GM12878 (cell line): ENCODE measurements around the gene DAPK2. TPM values are rescaled to one million over a fixed set of nuclear protein-coding genes. Genes with fewer than 3 reads are reported as not detected.

Experiments used
- ATAC-seq: fragments of 200-7000 bp; cut with Tn5 transposase; 3 replicates; pipeline ENCODE4 v1.9.1; 2020; ENCODE audit warnings: mild to moderate bottlenecking, moderate library complexity
- BruUV-seq: library from RNA; stranded (reverse); fragments of 400-500 nt; replicated peaks from 2 replicates; lab custom pipeline; 2021; lab: Mats Ljungman, UMichigan
- CTCF ChIA-PET: fragments of 300-600 bp; sonication (Branson Sonifier 250); formaldehyde crosslinking; extraction: SDS; loops from one replicate; lab custom pipeline; 2021; ENCODE audit warnings: inconsistent platforms; lab: Yijun Ruan, JAX
- POLR2A ChIA-PET: fragments of 350-600 bp; formaldehyde crosslinking; extraction: SDS; loops from one replicate; lab custom pipeline; 2021; ENCODE audit warnings: inconsistent platforms; lab: Charles Lee
- RAD21 ChIA-PET: fragments of 300-600 bp; sonication (Branson Sonifier 250); formaldehyde crosslinking; loops from one replicate; lab custom pipeline; 2023; ENCODE audit warnings: antibody characterized with exemption; ENCODE audit not compliant: unreplicated experiment; lab: Charles Lee
- SMC1A ChIA-PET: fragments of 300-600 bp; sonication (Branson Sonifier 250); formaldehyde crosslinking; loops from one replicate; lab custom pipeline; 2023; ENCODE audit not compliant: unreplicated experiment, uncharacterized antibody; lab: Charles Lee
- DNase-seq: peaks from one replicate; pipeline ENCODE4 v3.0.0-alpha.2; 2011; ENCODE audit warnings: low read depth, low spot score
- FAIRE-seq: peaks from 3 replicates; lab custom pipeline; 2011; peaks lifted over from hg19 to GRCh38; lab: Jason Lieb, UNC
- H2AFZ ChIP-seq: 2 replicates; pipeline ENCODE4 v1.6.0; 2011; ENCODE audit warnings: low read depth, low read length, control low read depth; ENCODE audit not compliant: control insufficient read depth
- H3K27ac ChIP-seq: 2 replicates; pipeline ENCODE4 v1.5.1; 2011; ENCODE audit warnings: control low read depth; ENCODE audit not compliant: control insufficient read depth, insufficient read depth
- H3K27me3 ChIP-seq, 2 experiments: replicated peaks in 1 of 2; 2 replicates each; pipeline versions ENCODE4 v1.6.0 to v1.6.1; 2011; ENCODE audit warnings: low read length in 1 of 2; ENCODE audit not compliant: control insufficient read depth in 2 of 2, insufficient read depth in 2 of 2
- H3K36me3 ChIP-seq, 2 experiments: 2 replicates each; pipeline ENCODE4 v1.5.1; 2011; ENCODE audit warnings: low read length in 1 of 2; ENCODE audit not compliant: control insufficient read depth in 2 of 2, insufficient read depth in 2 of 2
- H3K4me1 ChIP-seq: 2 replicates; pipeline ENCODE4 v1.6.1; 2011; ENCODE audit warnings: mild to moderate bottlenecking, low read length, moderate library complexity, mixed read lengths; ENCODE audit not compliant: control insufficient read depth, insufficient read depth
- H3K4me2 ChIP-seq: 2 replicates; pipeline ENCODE4 v1.6.0; 2011; ENCODE audit warnings: control low read depth; ENCODE audit not compliant: control insufficient read depth, insufficient read depth
- H3K4me3 ChIP-seq: fragments of 200-600 bp; sonication (generic); 2 replicates; pipeline ENCODE4 v1.5.1; 2016
- H3K79me2 ChIP-seq: 2 replicates; pipeline ENCODE4 v1.6.0; 2011; ENCODE audit warnings: low read length; ENCODE audit not compliant: control insufficient read depth, insufficient read depth
- H3K9ac ChIP-seq: 2 replicates; pipeline ENCODE4 v1.8.0; 2011; ENCODE audit warnings: low read length, control low read depth, mixed read lengths; ENCODE audit not compliant: control insufficient read depth, insufficient read depth
- H3K9me3 ChIP-seq: replicated peaks from 3 replicates; pipeline ENCODE4 v1.5.1; 2011; ENCODE audit warnings: mild to moderate bottlenecking, low read length; ENCODE audit not compliant: control insufficient read depth, insufficient read depth
- H4K20me1 ChIP-seq: 2 replicates; pipeline ENCODE4 v1.6.0; 2011; ENCODE audit not compliant: control insufficient read depth, insufficient read depth
- BACH1 ChIP-seq: fragments of 450-650 bp; IDR thresholded peaks from 2 replicates; pipeline ENCODE4 v1.6.1; 2017; ENCODE audit warnings: mild to moderate bottlenecking, borderline replicate concordance
- BCL3 ChIP-seq: IDR thresholded peaks from 2 replicates; pipeline ENCODE4 v1.6.1; 2011; ENCODE audit warnings: borderline replicate concordance, low read depth, mild to moderate bottlenecking, moderate library complexity, low read length; ENCODE audit not compliant: insufficient read depth, poor library complexity, severe bottlenecking
- HDAC2 ChIP-seq: fragments of 200-600 bp; sonication (generic); IDR thresholded peaks from 2 replicates; pipeline ENCODE4 v1.6.1; 2017
- KLF5 ChIP-seq: fragments of 450-650 bp; IDR thresholded peaks from 2 replicates; pipeline ENCODE4 v1.6.1; 2014; ENCODE audit warnings: mild to moderate bottlenecking; ENCODE audit not compliant: partially characterized antibody
- MYC ChIP-seq: IDR thresholded peaks from 2 replicates; pipeline ENCODE4 v1.6.1; 2011; ENCODE audit warnings: mild to moderate bottlenecking, low read length, moderate library complexity, inconsistent platforms; ENCODE audit not compliant: insufficient read depth, insufficient replicate concordance, insufficient read length, severe bottlenecking
- SP1 ChIP-seq: IDR thresholded peaks from one replicate; pipeline ENCODE4 v1.6.1; 2011; ENCODE audit warnings: low read depth, low read length
- WRNIP1 ChIP-seq: IDR thresholded peaks from 2 replicates; pipeline ENCODE4 v1.6.1; 2011; ENCODE audit warnings: low read depth, low read length, improper control_type of control experiment, borderline replicate concordance
- YBX1 ChIP-seq: fragments of 450-650 bp; IDR thresholded peaks from 2 replicates; pipeline ENCODE4 v1.6.1; 2016; ENCODE audit warnings: antibody characterized with exemption
- ZNF24 ChIP-seq: fragments of 450-650 bp; IDR thresholded peaks from 2 replicates; pipeline ENCODE4 v1.6.1; 2017; ENCODE audit warnings: antibody characterized with exemption, mild to moderate bottlenecking
- WGBS: methylation state at CpG from one replicate; pipeline ENCODE4 v1.1.6; 2016; ENCODE audit warnings: low lambda C conversion rate; ENCODE audit not compliant: insufficient replicate concordance, insufficient coverage; ENCODE audit errors: missing lambda C conversion rate; 5-methylcytosine and 5-hydroxymethylcytosine counted together
- in situ Hi-C: fragments of 300-500 bp; cut with MboI; formaldehyde crosslinking; loops from 9 replicates; pipeline ENCODE4 v1.14.3; 2018; ENCODE audit warnings: mixed read lengths
- intact Hi-C: fragments of 100-400 bp; cut with micrococcal nuclease; formaldehyde crosslinking; loops from one replicate; pipeline ENCODE4 v1.14.2; 2022; ENCODE audit not compliant: unreplicated experiment
- polyA plus RNA-seq, 11 experiments: library from polyadenylated mRNA; depleted of rRNA in 4 of 11; unstranded in 6 of 11; stranded (reverse) in 5 of 11; fragments of >200 nt; fragmentation: Nextera tagmentation in 4 of 11; fragmentation: Illumina TruSeq in 1 of 11; extraction: Ambion mirVana in 4 of 11; extraction: Trizol in 1 of 11; gene quantifications; 1 replicate in 1 of 11; 2 replicates in 10 of 11; pipeline versions ENCODE4 v1.2.1 to v1.2.3, GENCODE V29; 2011 to 2016; ENCODE audit warnings: inconsistent platforms in 2 of 11, missing spikeins in 2 of 11, low read depth in 1 of 11
- total RNA-seq, 4 experiments: library from RNA; depleted of rRNA in 3 of 4; stranded (reverse); fragments of >200 nt in 3 of 4; fragmentation: Illumina TruSeq in 1 of 4; extraction: Trizol in 1 of 4; gene quantifications; 2 replicates each; pipeline versions ENCODE4 v1.2.1 to v1.2.3, GENCODE V29; 2013 to 2021

Gene DAPK2
- total and polyA plus RNA-seq, 10 of the 15 experiments (the other 5 are each of a cell fraction or from before 2014, with no cell fraction given) = 0.69 to 8.4 (median 4.1) TPM

GRCh38 chr15:63858448-63858847 lies 187.8 kb downstream of the DAPK2 start:
- DNase-seq (no peak), FAIRE-seq (no peak), ATAC-seq (no peak)
- TF ChIP-seq ZNF24 = no peak
- no peak for TF ChIP-seq KLF5
- TF ChIP-seq HDAC2 = no peak
- no peak for TF ChIP-seq BCL3
- no peak for TF ChIP-seq WRNIP1
- TF ChIP-seq YBX1 = no peak
- no peak for TF ChIP-seq SP1
- no peak for TF ChIP-seq MYC
- TF ChIP-seq BACH1 = no peak
- 77% methylated on average over 5 of the region's 5 CpGs for WGBS
- no peak overlapping the region for H3K27ac ChIP-seq
- H2AFZ ChIP-seq = no peak overlapping the region
- H3K4me3 ChIP-seq = no peak overlapping the region
- ChIA-PET SMC1A (interaction anchor here (0.8 to 3.8 kb wide), 6 partner anchors 9 to 209 kb away, joined by 3 to 16 read pairs (median 4); no protein-coding TSS in a partner anchor), POLR2A (interaction anchor here (1.3 to 1.4 kb wide), 2 partner anchors 9 to 10 kb away, joined by 4 read pairs; no protein-coding TSS in a partner anchor), CTCF (interaction anchor here (0.8 to 3.8 kb wide), 5 partner anchors 8 to 32 kb away, joined by 3 to 14 read pairs (median 4); no protein-coding TSS in a partner anchor), RAD21 (interaction anchor here (0.8 to 1.3 kb wide), 3 partner anchors 10 to 106 kb away, joined by 3 to 6 read pairs (median 5); no protein-coding TSS in a partner anchor)
- H3K9me3 ChIP-seq = no peaks in the 10 kb centered on the region
- intact Hi-C loops (no loop called here), in situ Hi-C loops (no loop called here)
- no peak overlapping the region for H3K9ac ChIP-seq
- H3K79me2 ChIP-seq = no peaks in the 10 kb centered on the region
- H3K27me3 ChIP-seq = no peaks in the 10 kb centered on the region
- H3K36me3 ChIP-seq = no peaks in the 10 kb centered on the region
- no peaks in the 10 kb centered on the region for H4K20me1 ChIP-seq
- H3K4me2 ChIP-seq = no peak overlapping the region
- BruUV-seq = no TSS peak
- H3K4me1 ChIP-seq = peaks cover 9% of the 10 kb centered on the region
